OCI-LY3 (cell line): Measurements from ENCODE around the gene BLOC1S1.

Source experiments
- CTCF ChIP-seq: fragments of 200-600, 300-600 bp; sonication (generic); IDR thresholded peaks from 2 replicates; pipeline ENCODE4 v1.5.1; 2014; ENCODE audit warnings: antibody characterized with exemption, low read length, low read depth
- EZH2phosphoT487 ChIP-seq: fragments of 200-600 bp; shearing (Covaris generic); IDR thresholded peaks from 2 replicates; pipeline ENCODE4 v1.6.1; 2018; ENCODE audit warnings: antibody characterized with exemption, mixed run types, low read depth

- TF ChIP-seq CTCF (no peak), EZH2phosphoT487 (no peak)
These were observed 28.1 kb upstream of the BLOC1S1 start for GRCh38 chr12:55687746-55688145.
